Stimulated activated CD8-positive, alpha-beta memory T cell treated with anti-CD3 and anti-CD28 coated beads, Interleukin-4, amount 100 ng/mL, for 1 hour (primary cell): Measurements from ENCODE around the gene POTEH.
"Not testable (repeated sequence)": the region's sequence is repeated elsewhere in the genome, so short reads cannot be mapped to it uniquely, and the experiment has no call there.

Source experiments
- DNase-seq, 2 donors: peaks; one replicate each; pipeline ENCODE4 v3.0.0-alpha.2; 2020; ENCODE audit warnings: low read depth in 2 of 2, low spot score in 1 of 2

Gene POTEH

DNA sequence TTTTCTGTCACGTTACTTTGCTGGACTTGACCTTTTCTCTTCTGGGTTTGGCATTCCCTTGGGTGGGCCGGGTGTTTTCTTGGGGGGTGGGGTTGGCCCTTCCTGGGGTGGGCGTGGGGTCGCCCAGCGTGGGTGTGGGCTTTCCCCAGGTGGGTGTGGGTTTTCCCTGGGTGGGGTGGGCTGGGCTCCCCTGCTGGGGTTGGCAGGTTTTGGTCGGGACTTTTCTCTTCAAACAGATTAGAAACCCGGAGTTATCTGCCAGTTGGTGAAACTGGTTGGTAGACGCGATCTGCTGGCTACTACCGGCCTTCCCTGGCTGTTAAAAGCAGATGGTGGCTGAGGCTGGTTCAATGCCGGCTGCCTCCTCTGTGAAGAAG lies at the start of gene POTEH:
Gene POTEH (plus strand): TSS at position 278 of the 377 bp plus-strand sequence. CDS start 52 bp downstream, at position 330.
- DNase-seq = not testable (repeated sequence)

DNA sequence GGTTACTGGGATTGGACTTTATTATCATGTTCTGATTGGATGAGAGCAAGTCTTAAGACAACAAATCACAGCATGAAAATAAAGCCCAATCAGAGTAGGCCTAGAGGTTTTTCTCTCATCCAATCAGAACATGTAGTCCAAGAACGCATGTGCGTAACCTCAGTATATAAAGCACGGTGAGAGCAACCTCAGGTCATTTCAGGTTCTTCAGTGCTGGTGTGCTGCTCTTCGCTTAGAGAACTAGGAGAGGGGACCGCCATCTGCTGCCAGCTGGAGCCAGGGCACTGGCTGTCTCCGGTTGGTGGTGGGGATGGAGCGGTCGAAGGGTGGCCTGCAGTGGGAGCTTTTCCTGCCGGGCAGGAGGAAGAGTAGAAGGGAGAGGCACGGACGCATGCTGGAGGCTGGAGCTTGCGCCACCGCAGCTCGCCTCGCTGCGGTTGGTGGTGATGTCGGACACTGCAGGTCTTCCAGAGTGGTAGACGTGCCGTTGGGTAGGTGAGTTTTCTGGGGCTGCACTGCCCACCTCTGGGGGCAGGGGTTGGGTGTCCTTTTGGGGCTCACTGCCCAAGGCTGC lies 47.5 kb upstream of the POTEH start:
- DNase-seq = not testable (repeated sequence)

DNA sequence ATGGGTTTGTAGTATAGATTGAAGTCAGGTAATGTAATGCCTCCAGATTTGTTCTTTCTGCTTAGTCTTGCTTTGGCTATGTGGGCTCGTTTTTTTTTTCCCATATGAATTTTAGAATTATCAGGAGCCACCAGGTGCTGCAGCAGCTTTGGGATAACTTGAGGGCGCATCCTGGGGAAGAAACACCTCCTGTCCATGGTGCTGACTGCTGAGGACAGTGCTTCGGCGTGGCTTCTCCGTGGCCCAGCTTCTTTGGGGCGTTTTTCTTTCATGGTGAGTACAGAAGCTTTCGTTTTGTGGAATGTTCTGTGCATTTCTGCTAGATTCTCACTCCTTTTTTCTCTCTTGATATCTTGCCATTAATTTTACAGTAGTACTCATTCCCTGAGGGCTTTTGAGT lies 37.9 kb upstream of the POTEH start:
- not testable (repeated sequence) for DNase-seq

DNA sequence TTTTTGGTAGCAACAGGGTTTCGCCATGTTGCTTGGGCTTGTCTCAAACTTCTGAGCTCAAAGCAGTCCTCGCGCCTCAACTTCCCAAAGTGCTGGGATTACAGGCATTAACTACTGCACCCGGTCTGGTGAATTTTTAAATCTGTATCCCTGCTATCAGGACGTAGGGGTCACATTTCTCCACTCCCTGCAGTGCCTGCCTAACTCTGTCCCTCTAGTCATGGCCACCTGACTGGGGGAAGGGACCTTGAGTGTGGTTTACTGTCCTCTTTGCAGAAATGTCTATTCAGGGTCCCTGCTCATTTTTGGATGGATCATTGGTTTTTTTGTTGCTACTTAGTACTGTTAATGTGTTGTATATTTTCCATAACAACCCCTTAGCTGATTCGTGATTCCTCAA lies 37.1 kb upstream of the POTEH start:
- not testable (repeated sequence) for DNase-seq

DNA sequence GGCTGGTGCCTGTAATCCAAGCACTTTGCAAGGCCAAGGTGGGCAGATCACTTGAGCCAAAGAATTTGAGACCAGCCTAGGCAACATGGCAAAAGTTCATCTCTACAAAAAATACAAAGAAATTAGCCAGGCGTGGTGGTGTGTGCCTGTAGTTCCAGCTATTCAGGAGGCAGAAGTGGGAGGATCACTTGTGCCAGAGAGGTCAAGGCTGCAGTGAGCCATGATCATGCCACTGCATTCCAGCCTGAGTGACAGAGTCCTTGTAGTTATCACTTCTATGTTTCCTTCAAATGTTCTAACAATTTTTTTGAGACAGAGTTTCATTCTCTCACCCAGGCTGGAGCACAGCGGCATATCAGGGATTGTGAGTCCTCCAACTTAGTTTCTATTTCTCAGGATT lies 36.6 kb upstream of the POTEH start:
- not testable (repeated sequence) for DNase-seq

DNA sequence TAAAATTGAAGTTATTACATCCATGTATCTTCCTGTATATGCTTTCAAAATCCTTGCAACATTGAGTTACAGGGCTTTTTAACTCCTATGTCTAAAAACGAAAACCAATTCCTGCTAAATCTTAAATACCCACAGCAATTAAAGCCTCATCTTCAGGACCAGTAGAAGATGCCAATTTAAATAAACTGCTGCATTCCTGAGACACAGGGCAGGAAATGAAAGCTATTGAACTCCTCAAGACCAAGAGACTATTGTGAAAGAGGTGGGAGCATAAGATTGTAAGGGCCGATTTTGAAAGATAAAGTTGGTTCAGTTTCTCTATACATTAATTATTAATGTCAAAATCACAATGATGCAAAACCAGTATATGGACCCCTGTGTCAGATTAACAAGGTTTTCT lies 28.7 kb upstream of the POTEH start:
- DNase-seq = not testable (repeated sequence)

DNA sequence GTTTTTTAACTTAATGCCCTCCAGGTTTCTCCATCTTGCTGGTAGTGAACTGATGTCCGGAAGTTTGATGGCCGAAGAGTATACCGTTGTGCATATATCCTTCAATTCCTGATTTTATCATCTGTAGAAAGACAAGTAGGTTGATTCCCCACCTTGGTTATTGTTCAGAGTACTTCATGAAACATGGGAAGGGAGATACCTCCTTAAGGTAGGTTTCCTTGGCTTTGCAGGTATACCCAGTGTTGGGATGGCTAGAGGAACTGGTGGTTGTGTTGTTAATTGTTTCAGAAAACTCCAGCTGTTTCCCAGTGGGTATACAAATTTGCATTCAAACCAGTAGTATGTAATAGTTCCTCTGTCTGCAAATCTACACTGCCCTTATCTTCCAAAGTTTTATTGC lies 25.1 kb upstream of the POTEH start:
- DNase-seq = not testable (repeated sequence)

DNA sequence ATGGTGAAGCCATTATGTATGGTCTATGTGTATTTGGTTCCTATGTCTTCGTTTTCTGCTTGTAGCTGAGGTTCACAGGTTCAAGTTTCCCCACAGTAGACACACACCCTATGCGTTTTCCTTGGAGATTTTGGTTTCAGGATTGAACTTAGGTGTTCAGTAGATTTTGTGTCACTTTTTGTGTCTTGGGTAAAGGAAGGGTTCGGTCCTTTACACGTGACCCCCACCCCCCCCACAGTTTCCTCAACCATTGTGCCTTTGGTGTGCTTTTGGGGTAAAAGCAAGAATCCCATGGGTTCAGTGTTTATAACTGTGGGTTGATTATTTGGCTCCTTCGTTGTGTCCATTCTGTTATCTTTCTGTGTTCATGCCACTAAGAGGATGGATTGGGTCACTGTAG lies 24.3 kb upstream of the POTEH start:
- not testable (repeated sequence) for DNase-seq

DNA sequence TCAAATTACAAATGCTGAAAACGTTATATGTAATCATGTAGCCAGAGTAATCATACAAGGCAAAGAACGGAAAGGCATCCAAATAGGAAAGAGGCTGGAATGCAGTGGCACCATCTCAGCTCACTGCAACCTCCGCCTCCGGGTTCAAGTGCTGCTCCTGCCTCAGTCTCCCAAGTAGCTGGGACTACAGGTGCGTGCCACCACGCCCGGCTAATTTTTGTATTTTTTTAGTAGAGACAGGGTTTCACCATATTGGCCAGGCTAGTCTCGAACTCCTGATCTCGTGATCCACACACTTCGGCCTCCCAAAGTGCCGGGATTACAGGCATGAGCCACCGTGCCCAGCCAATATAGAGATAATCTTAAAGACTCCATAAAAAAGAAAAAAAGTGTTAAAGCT lies 20.4 kb upstream of the POTEH start:
- not testable (repeated sequence) for DNase-seq

DNA sequence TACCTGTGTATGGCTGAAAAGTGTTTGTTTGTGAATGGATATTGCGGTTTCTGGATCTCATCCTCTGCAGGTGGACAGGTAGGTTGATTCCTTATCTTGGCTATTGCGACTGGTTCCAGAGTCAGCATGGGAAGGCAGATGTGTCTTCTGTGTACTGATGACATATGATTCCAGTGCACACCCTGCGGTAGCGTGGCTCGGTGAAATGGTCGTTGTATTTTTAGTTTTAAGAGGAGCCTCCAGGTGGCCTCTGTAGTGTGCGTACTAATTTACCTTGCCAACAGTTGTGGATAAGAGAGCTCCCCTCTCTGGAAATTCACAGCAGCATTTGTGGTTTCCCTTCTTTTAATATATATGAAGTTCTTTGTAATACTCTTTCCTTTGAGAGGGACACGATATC lies 10.1 kb upstream of the POTEH start:
- not testable (repeated sequence) for DNase-seq

DNA sequence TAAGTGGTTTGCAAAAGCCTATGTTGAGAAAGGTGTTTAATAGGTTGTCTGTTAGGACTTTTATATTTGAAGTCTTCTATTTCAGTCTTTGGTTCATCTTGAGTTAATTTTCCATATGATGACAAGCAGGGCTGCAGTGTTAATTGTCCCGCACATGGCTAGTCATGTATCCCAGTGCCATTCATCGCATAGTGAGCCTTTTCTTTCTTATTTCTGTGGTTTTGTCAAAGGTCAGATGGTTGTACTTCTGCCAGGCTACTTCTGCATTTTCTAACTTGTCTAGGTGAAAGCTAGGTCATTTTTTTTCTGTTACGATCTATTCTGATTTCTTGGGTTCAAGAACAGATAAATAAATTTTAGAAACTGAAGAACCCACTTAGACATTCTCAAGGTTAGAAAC lies 5.7 kb upstream of the POTEH start:
- not testable (repeated sequence) for DNase-seq

DNA sequence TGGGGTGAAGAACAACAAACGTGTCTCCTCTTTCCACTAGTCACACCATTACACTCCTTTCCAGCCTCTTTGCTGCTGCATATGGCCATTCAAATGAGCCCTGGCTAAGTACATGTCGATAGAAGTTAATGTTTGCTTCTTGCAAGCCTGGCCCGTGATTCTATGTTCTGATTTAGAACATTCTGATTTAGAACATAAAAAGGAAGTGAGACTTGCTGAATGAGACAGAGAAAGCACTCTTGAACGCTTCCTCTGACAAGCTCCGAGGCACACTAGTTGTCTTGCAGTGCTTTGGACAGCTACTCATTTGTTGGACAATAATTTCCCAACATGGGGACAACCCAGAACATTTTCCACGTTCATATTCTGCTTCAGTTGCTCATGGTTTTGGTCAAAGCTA lies 5.1 kb upstream of the POTEH start:
- DNase-seq = not testable (repeated sequence)

DNA sequence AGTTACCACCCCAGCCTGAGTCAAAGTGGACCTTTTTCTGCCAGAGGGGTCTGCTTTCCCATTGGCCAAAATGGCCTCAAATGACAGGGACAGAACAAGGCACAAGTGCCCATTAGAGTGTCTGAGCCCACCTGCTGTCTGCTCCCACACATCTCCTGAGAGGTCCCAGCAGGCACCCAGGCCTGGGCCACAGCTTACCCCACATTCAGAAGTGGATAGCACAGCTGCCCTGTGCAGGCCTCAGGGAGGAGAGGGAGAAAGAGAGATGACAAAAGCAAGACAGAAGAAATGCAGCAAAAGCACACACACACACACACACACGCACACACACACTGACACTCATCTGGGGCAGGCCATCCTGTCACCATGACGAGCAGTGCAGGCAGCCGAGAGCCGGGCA lies 4.2 kb upstream of the POTEH start:
- not testable (repeated sequence) for DNase-seq

DNA sequence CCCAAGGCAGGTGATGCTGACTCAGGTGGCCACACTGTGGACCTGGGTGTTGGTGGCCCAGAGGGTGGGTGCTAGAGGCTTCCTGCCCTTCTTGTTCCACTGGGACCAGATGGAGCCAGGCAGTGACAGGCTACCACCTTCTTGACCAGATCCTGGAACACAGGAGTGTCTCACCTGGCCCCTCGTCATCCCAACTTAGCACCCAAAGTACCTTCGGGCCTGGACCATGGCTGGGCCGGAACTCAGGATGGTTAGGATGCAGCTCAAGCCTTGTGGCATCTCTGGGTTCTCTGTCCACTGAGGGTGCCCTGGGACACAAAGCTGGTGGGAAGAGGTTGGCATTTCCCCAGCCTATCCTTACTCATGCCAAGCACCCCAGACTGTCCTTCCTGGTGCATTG lies 2.7 kb upstream of the POTEH start:
- not testable (repeated sequence) for DNase-seq

DNA sequence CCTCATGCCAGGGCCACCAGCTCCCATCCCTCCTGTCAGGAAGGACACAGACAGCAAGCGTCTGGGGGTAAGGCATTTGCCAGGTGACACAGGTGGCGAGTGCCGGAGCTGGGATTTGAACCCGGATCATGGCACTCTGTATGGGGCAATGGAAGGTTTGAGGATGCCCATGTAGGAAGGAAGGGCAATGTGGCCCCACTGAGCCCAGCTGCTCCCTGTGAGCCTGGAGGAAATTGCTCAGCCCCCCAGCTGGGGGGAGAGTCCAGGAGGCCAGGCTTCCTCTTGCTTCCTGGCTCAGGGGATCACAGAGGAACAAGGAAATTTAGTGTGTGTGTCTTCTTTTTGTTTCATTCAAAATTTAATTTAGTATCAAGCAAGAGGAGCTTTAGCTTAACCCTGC lies 2.1 kb upstream of the POTEH start:
- DNase-seq = not testable (repeated sequence)

DNA sequence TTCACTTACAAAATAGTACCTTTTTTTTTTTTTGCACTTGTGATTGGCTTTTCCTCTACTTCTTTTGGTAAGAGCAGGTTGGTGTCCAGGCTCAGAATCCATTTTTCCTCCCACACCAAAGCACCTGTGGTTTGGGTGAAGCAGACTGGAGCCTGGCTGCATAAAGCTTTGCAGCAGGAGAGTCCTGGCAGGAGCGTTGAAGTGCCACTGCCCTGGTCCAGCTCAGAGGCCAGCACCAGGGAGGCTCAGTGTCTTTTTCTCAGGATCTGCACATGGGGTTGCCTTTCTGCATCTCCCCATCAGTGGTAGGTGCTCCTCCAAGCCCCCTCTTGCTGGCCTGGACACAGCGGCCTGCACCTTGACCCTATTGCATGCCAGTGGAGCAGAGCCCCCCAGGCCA lies 1.7 kb upstream of the POTEH start:
- not testable (repeated sequence) for DNase-seq

DNA sequence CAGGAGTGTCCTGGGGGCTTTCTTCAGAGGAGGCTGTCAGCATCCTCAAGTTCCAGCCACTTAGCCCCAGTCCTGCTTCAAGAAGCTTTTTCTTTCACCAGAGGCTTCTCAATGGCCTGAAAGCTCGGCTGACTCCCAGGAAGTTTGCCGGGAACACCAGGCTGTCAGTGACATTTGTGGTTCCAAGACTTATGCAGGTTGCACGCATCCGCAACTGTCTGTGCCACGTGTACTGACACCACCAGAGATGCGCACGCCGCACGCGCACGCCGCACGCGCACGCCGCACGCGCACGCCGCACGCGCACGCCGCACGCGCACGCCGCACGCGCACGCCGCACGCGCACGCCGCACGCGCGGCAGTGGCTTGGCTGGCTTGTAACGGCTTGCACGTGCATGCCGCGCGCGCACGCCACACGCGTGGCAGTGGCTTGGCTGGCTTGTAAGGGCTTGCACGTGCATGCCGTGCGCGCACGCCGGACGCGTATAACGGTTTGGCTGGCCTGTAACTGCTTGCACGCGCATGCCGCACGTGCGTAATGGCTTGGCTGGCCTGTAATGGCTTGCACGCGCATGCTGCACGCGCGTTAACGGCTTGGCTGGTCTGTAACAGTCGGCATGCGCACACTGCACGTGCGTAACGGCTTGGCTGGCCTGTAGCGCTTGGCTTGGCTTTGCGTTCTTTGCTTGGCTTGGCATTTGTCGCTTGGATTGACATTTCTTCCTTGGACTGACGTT lies 646 bp upstream of the POTEH start:
- not testable (repeated sequence) for DNase-seq

DNA sequence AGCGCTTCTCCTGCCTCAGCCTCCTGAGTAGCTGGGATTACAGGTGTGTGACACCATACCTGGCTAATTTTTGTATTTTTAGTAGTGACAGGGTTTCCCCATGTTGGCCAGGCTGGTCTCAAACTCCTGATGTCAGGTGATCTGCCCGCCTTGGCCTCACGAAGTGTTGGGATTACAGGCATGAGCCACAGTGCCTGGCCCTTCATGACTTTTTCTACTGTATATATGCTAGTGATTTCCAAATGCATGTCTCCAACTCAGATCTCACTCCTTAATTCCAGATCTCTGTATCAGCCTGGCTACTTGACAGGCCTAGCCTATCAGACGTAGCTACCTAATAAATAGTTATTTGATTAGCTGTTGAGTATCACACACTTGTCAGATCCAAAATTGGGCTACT lies 23.8 kb downstream of the POTEH start:
- DNase-seq = not testable (repeated sequence)

DNA sequence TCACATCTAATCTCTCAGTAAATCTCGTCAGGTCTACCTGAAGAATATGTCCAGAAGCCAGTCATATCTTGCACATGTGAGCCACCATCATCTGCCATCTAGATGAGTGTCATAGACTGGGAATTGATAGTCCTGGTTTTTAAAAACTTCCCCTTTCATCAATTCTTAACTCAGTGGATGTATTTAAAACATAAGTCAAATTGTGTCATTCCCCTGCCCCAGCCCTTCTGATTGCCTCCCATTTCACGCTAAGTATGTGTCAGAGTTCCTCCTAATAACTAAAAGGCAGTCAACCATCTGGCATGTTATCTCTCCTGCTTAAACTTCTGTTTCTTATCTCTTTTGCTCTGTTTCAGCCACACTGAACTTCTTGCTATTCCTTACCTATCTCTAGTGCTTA lies 24.3 kb downstream of the POTEH start:
- DNase-seq = not testable (repeated sequence)

DNA sequence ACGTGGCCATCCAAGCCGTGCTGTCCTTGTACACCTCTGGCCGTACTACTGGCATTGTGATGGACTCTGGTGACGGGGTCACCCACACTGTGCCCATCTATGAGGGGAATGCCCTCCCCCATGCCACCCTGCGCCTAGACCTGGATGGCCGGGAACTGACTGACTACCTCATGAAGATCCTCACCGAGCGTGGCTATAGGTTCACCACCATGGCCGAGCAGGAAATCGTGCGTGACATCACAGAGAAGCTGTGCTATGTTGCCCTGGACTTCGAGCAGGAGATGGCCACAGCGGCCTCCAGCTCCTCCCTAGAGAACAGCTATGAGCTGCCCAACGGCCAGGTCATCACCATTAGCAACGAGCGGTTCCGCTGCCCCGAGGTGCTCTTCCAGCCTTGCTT lies 32.1 kb downstream of the POTEH start:
- not testable (repeated sequence) for DNase-seq

DNA sequence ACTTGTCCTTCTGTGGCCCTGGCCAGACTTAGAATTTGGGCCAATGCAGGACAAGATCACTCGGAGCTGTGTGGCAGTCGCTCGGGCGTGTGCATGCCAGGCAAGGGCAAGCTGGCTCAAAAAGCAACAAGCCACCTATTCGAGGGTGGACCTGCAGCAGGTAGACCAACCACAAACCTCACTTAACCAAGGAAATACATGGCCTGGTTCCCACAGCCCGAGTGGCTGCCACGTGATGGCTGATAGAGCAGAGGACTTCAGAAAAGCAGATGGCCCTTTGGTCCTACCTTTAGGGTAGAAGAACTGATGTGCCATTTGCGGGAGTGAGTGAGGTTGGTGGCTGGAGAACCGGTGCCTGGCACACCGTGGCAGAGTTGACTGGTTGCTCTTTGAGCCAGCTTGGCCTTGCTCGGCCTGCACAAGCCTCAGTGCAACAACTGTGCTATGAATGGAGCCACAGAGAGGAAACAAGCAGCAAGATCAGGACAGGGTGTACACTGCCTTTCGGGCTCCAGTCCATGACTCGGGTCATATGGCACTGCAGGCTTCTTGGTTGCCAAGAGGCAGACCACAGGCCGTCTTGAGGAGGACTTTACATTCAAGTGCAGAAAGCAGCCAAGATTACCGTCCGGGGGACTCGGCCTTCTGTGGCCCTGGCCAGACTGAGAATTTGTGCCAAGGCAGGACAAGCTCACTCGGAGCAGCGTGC lies 39.5 kb downstream of the POTEH start:
- not testable (repeated sequence) for DNase-seq

DNA sequence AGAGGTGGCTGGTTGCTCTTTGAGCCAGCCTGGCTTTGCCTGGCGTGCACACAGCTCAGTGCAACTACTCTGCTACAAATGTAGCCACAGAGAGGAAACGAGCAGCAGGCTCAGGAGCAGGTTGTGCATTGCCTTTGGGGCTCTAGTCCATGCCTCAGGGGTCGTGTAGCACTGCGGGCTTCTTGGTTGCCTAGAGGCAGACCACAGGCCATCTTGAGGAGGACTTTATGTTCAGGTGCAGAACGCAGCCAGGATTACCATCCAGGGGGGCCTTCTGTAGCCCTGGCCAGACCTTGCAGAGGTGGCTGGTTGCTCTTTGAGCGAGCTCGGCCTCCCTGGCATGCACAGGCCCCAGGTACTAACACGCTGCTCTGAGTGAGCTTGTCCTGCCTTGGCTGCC lies 41.2 kb downstream of the POTEH start:
- not testable (repeated sequence) for DNase-seq
